ENCODE results near the gene TTC7B.
"Not testable (repeated sequence)": the region's sequence is repeated elsewhere in the genome, so short reads cannot be mapped to it uniquely, and the experiment has no call there.

- not testable (repeated sequence) for TF ChIP-seq SIN3A (IDR thresholded peaks at IDR 0.05; ENCODE audit: borderline replicate concordance, insufficient read depth, low read depth, low read length); CTCF (IDR thresholded peaks at IDR 0.05); REST (IDR thresholded peaks at IDR 0.05; ENCODE audit: insufficient read depth in 1 of 2, low read depth in 2 of 2, low read length in 1 of 2)
Observed at GRCh38 chr14:90856115-90856514, 39.9 kb upstream of the TTC7B start.
